GM19043 (cell line): Measurements from ENCODE around the gene CALML6.
"Not testable (repeated sequence)": the region's sequence is repeated elsewhere in the genome, so short reads cannot be mapped to it uniquely, and the experiment has no call there.

ENCODE experiments used
- ATAC-seq: cut with Tn5 transposase; IDR thresholded peaks from one replicate; pipeline ENCODE4 v1.9.1; 2021; ENCODE audit warnings: low read depth; ENCODE audit not compliant: unreplicated experiment

CALML6 gene, protein sequence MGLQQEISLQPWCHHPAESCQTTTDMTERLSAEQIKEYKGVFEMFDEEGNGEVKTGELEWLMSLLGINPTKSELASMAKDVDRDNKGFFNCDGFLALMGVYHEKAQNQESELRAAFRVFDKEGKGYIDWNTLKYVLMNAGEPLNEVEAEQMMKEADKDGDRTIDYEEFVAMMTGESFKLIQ

DNA sequence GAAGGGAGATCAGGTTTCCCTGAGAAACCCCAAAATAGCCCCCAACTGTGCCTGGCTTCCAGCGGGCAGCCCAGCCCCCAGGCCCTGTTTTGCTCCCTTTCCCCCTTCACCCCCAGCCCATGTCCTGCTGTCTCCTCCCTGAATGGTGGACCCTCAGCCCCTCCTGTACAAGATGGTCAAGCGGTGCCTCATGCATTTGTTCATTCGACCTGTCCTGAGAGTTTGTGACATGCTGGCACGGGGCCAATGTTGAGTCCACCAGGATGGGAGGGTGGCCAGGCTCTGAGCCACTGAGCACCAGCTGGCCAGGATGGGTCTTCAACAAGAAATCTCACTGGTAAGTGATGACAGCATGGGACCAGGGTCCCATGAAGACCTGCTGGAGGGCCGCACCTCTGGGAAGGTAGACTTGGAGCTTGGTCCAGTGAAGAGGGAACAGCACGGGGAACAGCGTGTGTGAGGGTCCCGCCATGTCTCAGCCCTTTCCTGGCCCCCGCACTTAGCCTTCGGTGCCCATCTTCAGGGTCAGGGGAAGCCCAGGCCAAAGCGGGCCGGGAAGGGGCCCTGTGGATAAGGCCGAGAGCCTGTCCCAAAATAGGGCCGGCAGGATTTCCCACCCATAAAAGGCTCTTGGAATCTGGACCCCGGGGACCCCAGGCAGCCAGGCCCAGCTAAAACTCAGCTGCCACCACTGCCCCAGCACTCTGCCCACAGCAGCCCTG is at the start of gene CALML6:
Gene CALML6 (plus strand): TSS at position 290 of the 722 bp plus-strand sequence. CDS start 21 bp downstream, at position 311.
- ATAC-seq, result no peak

DNA sequence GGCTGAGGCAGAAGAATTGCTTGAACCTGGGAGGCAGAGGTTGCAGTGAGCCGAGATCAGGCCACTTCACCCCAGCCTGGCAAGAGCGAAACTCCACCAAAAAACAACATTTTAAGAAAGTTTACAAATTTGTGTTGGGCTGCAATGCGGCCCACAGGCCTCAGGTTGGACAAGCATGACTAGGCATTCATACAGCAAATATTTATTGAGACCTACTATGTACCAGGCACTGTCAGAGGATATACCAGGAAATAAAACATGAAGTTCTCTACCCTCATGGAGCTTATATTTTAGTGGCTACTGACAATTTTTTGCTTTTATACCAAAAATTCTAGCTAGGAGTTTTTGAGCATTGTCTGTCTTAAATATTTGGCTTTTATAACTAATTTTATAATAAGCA is 47.9 kb upstream of the CALML6 start:
- ATAC-seq, result no peak

- ATAC-seq, result no peak
Observed at GRCh38 chr1:1869469-1869868, 45.6 kb upstream of the CALML6 start.

DNA sequence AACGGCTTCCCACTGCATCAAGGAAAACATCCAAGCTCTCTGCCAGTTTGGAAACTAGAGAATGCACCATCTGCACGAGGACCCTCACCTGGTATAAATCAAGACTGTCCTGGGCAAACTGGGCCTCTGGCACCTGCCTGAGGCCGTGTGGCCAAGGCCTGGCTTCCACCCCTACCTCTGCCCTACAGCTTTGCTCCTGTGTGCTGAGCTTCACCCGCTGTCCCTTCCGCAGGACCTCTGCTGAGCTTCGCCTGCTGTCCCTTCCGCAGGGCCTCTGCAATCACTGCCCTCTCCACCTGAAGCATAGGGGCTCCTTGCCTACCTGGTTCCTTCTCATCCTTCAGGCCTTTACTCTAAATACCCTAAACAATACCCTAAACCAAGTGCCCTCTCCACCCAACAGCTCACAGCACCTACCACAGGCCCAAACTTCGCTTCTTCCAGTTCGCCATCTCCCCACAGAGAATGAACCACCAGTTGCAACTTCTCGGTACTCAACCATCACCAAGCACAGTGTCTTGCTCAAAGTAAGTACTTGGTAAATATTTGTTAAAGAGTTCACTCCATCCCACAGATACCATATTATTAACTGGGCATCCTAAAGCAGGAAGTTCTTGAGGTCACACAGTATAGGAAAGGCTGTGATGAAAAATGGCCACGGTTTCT is 42.6 kb upstream of the CALML6 start:
- ATAC-seq, result no peak

GRCh38 chr1:1873186-1873585 is 41.9 kb upstream of the CALML6 start:
- no peak for ATAC-seq

GRCh38 chr1:1874901-1875300 is 40.2 kb upstream of the CALML6 start:
- no peak for ATAC-seq

DNA sequence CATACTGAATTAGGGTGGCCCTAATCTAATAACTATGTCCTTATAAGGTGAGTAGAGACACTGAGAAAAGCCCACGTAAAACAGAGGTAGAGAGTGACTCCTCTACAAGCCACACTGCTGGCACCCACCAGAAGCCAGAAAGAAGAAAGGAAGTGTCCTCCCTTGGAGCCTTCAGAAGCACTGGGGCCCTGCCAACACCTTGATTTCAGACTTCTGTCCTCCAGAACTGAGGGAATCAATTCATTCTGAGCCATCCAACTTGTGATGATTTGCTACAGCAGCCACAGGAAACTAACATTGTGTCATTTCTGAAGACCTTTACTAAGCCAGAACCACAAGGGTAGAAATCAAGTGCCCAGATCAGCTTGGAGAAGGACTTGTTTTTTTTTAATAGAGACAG is 39.1 kb upstream of the CALML6 start:
- ATAC-seq, result no peak

DNA sequence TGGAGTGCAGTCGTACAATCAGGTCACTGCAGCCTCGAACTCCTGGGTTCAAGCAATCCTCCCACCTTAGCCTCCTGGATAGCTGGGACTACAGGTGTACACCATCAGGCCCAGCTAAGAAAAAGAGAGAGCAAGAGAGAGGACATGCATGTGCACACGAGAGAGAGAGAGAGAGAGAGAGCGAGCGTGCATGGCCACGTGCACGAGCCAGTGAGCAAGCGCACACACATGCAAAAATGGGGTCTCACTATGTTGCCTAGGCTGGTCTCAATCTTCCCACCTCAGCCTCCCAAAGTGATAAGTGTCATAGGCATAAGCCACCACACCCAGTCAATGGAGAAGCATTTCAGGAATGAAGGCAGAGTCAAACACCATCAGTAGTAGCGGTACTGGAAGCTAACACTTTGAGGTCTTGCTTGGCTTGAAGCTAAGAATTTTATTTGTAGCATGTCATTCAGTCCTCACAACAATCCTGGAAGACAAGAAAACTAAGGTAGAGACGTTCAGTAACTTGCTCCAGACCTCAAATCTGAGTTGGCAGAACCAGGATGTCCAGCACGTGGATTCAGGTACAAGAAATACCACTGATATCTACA is 38.6 kb upstream of the CALML6 start:
- ATAC-seq, result no peak

DNA sequence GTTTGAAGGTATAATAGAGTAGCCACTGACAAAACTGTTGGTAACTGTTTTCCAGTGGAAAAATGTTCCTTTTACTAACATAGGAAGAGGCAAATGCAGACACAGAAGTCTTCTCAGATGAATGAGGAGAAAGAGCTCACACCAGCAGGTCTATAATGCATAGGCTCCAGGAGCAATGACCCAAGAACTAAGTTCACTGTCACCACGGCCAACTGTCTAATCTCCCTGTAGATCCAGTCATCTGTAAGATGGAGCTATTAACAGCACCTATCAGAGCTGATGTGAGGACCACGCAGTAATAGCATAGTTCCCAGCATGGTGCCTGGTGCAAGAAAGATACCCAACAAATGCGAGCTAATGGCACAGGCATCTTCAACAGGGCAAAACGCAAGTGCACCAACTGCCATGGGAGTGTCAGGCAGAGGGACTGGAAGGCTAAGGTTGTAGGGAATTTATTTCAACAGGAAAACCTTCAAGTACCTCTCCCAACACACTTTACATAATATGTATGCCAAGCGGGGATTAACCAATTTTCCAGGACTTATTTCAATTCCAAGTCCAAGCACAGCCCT is 37.1 kb upstream of the CALML6 start:
- no peak for ATAC-seq

DNA sequence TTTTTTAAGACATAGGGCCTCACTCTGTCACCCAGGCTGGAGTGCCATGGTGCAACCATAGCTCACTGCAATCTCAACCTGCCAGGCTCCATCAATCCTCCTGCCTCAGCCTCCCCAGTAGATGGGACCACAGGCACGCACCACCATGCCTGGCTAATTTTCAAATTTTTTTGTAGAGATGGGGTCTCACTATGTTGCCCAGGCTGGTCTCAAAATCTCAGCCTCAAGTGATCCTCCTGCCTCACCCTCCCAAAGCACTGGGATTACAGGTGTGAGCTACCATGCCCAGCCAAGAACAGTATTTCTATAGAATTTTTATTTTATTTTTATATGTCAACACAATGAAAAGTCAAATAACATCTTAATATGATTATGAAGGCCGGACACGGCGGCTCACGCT is 35.1 kb upstream of the CALML6 start:
- no peak for ATAC-seq

GRCh38 chr1:1880617-1881312 is 34.3 kb upstream of the CALML6 start:
- no peak for ATAC-seq

GRCh38 chr1:1881727-1882126 is 33.3 kb upstream of the CALML6 start:
- ATAC-seq, result no peak

DNA sequence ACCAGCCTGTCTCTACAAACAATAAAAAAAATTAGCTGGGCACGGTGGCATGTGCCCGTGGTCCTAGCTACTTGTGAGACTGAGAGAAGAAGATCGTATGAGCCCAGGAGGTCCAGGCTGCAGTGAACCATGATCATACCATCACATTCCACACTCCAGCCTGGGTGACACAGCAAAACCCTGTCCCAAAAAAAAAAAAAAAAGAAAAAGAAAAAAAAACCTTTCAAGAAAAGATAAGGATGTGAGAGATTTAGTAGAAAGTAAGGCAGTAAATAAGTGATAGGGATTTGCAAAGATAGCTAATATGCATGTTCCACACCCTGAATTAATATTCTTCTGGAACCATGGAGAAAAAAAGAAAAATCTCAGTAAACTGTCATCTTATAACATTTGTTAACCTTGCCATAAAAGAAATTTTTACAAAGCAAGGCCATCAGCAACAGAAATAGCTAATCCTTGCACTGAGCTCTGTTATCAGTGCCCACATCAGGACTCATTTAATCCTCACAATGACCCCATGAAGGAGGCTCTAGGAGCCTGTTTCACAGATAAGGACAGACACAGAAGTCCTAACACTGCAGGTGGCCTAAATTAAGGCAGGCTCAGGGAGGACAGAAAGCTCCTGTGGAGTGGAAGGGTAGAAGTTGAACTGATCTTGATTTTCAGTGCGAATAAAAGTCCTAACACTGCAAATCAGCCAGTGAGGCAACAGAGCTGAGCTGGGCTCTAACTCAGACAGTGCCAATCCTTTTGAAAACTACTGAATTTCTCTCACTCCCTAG is 31.8 kb upstream of the CALML6 start:
- ATAC-seq, result no peak

- ATAC-seq, result not testable (repeated sequence)
Observed at GRCh38 chr1:1883890-1884289, 31.2 kb upstream of the CALML6 start.

DNA sequence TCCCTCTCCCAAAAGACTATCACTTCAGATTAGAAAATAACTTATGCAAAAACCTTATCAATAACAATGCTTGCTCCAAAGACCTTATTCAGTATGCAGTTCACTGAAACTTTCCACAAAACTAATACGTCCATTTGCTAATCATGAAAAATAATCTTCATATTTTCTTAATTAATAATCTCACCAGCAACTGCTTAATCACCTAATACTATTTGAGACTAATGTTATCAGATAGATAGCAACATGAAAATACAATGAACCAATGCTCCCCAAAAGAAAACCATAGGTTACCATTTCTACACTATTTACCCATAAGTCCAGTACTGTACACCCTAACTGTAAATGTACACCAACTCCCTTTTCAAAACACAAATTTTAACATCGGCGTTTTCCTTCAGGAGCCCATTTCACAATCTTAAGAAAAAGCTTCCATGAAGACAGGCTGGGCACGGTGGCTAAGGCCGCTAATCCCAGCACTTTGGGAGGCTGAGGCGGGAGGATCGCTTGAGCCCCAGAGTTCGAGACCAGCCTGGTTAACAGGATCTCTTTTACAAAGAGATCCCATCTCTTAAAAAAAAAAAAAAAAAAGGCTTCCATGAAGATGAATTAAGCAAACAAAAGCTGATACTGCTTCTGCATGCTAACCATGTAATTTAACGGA is 25.8 kb upstream of the CALML6 start:
- ATAC-seq, result no peak

- peak; percentile 9 for ATAC-seq
Observed at GRCh38 chr1:1889847-1890505, 25.1 kb upstream of the CALML6 start.

GRCh38 chr1:1890506-1891348 is 24.3 kb upstream of the CALML6 start, which contains the start of gene GNB1:
Gene GNB1, minus strand, starts transcription at chr1:1891087. Its CDS starts 65,634 bp downstream, at chr1:1825453.
- ATAC-seq, result peak; percentile 54
